CD4-positive, alpha-beta T cell treated with Interleukin-6 for 4 hours (primary cell): ENCODE measurements around the gene TUBE1.
"Not testable (repeated sequence)": the region's sequence is repeated elsewhere in the genome, so short reads cannot be mapped to it uniquely, and the experiment has no call there.

ENCODE experiments used
- DNase-seq: peaks from one replicate; pipeline ENCODE4 v3.0.0-alpha.2; 2020; ENCODE audit warnings: mixed read lengths

Gene TUBE1, protein sequence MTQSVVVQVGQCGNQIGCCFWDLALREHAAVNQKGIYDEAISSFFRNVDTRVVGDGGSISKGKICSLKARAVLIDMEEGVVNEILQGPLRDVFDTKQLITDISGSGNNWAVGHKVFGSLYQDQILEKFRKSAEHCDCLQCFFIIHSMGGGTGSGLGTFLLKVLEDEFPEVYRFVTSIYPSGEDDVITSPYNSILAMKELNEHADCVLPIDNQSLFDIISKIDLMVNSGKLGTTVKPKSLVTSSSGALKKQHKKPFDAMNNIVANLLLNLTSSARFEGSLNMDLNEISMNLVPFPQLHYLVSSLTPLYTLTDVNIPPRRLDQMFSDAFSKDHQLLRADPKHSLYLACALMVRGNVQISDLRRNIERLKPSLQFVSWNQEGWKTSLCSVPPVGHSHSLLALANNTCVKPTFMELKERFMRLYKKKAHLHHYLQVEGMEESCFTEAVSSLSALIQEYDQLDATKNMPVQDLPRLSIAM

DNA sequence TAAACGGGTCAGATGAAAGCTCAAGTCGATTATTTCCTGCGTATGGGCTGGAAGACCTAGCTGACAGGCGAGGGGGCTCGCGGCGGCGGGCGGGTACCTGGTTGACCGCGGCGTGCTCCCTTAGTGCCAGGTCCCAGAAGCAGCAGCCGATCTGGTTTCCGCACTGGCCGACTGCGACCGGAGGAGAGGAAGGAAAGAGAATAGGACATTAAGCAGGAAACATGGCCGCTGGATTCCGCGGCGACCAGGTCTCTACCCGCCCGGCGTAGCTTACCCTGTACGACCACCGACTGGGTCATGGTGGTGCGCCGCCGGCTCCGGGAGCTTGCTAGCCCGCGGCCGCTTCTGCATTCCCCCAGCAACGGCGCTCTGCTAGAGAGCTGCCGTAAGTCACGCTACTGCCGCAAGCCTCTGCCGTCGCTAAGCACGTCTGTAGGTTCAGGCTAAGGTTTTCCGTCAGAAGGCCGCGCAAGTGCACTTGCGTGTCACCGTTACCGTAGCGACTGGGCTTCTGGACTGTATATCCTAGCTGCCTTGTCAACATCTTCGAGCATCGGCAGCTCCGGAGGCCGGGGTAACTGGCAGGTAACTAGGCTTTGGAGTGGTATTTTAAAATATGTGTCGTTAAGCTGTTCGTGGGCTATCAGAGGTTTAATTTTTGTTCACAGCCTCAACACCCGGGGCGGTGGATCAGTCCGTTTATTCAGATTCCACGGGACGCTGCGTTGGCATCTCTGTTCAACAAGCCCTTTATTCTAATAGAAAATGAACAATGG is at the start of gene TUBE1, which contains the start of gene FAM229B:
Gene TUBE1, minus strand, starts transcription at position 347 of the 776 bp plus-strand sequence. Its CDS starts 48 bp downstream, at position 299.
Gene FAM229B, plus strand, starts transcription at position 456 of the 776 bp plus-strand sequence. CDS start 11,693 bp downstream, outside the sequence.
- peak; percentile 91 for DNase-seq

DNA sequence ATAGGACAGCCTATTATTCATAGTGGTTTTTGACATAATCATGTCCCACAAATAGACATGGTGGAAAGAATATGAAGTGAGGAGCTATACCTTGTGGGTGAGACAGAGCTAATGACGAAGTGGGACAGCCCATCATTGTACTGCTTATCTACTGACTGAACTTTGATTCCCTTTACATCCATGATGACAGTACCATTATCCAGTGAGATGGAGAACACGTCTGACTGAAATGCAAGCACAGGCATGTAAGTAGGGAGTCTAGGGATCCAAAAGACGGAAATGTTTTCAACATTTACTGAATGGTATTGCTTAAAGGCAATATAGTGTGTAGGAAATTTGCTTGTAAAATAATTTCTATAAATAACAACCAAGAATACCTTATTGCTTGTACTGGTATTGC is 43.6 kb upstream of the TUBE1 start:
- DNase-seq: no peak

DNA sequence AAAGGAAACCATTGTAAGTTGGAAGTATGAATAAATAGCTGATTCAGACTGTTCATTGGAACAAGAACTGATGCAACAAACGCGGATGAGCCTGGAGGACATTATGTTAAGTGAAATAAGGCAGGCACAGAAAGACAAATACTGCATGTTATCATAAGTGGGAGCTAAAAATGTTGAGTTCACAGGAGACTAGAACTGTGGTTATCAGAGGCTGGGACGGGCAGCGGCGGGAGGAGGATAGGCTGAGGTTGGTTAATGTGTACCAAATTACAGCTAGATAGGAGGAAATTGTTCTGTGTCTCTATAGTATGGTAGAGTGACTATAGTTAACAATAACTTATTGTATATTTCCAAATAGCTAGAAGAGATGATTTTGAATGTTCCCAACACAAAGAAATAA is 40.9 kb upstream of the TUBE1 start:
- no peak for DNase-seq

DNA sequence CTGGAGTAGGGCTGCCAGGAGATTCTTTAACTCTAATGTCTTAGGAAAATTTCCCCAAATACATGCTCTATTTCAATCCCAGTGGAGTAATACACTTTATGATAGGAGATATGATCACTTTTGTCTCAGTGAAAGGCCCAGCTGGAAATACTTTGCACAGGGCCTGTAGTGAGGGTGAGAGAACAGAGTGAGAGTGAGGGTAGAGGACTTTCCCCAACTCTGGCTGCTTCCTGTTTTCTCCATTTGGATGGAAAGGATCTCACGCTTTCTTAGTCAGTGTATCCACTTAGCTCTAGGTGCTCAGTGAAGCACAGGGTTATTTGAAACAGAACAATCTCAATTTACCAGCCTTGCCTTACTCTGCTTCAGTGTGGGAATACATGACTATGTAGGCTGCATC is 36.7 kb upstream of the TUBE1 start:
- DNase-seq: no peak

DNA sequence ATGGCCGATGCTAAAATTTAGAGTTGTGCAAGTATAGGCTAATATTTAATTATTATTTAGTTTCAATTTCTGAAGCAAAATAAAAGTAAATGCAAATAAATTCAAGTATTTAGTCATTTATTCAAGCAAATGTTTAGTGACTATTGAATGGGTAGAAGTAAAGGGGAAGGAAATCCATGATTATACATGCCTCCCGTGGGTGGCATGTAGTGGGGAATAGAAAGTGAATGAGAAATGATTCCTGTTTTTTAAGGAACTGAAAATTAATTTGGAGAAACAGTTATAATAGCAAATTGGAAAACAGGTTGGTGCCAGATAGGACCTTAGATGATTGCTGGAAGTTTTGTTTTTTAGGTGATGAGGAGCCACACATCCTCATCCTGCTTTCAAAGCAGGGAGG is 35.5 kb upstream of the TUBE1 start:
- DNase-seq: no peak

DNA sequence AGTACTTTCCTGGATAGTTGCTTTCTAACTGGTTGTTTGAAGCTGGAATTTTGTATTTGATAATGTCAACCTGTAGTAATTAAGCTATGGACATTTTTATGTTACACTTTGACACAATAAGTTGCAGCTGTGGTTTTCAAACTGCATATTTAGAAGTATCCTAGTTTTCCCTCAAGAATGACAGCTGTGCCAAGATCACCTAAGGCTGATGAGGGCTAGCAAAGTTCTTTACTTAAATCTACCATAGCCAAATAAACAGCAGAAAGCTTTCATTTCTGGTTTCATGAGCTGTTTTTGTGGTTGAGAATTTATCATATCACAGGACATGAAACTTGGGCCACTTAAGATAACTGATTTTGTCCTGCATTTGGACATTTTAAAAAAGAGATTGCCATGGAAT is 30.8 kb upstream of the TUBE1 start:
- DNase-seq: no peak

DNA sequence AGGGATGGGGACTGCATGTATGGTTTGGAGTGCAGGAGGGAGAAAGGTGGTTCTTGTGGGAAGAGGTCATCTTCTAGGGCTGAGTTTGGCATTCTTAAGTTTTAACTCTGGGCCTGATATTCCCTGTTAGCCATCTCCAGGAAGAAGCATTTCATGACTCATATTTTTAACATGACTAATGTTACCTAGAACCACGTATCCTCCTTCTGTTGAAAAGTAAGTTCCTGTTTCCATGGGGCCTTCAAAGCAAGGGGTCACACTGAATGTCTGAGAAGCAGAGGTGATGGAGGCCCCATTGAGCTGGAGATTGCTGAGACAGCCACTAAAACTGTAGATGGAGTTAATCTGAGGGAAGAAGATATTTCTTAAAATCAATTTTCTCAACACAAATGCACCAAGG is 30.3 kb upstream of the TUBE1 start:
- DNase-seq: no peak

DNA sequence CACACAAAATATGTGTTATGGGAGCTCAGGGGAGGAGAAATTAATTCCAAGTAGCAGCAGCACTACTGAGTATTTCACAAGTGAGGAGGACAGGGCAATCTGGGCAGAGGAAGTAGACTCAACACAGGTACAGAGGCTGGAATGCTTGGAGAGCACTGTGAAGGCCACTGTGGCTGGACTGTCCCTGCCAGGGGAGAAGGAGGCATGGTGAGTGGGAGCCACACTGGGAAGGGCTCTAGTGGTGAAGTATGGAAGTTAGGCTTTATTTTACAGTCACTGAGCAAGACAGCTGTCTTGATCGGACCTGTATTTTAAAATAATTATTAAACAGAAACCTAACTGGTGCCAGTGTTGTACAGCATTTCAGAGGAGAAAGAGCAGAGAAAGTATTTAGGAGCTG is 28.9 kb upstream of the TUBE1 start:
- DNase-seq: no peak

DNA sequence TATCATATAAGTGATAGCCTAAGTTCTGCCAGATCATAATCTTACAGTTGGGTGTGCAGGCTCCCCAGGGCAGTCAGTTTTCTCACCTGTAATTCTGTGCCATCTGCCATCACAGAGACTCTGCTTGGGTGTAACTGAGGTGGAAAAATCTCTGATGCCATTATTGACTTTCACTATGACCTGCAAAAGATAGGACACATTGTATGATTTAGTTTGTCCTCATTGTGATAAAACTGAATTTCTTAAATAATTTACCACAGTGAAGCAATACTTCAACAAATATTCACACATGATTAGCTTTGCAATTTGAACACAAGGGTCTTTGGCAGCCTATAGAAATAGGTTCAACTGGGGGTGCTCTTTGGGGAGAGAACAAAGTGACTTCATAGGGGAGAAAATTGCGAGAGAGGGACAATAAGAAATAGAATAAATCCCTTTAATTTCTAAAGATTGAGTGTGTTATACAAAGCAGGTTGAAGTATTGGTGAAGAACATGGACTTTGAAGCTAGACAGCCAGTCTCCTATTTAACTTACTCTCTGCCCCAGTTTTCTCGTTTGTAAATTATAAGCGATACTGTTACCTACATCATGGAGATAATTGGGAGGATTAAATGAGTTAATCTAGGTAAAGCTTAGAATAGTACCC is 27.4 kb upstream of the TUBE1 start:
- no peak for DNase-seq

DNA sequence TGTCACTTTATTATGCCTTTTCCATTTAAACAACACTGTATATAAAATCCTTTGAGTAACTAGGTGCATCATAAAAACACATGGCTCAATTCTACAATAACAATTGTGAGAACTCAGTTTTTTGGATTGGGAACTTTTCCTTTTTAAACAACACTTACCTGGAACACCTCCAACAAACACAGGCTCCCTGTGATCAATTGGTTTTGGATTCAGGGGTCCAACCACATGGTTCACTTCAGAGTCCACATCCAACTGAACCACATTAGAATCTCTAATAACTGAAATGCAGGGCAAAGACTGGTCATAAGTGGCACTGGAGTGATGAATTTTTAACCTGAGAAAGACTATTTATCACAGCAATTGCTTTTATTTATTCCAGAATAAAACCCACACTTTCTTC is 26.6 kb upstream of the TUBE1 start:
- no peak for DNase-seq

DNA sequence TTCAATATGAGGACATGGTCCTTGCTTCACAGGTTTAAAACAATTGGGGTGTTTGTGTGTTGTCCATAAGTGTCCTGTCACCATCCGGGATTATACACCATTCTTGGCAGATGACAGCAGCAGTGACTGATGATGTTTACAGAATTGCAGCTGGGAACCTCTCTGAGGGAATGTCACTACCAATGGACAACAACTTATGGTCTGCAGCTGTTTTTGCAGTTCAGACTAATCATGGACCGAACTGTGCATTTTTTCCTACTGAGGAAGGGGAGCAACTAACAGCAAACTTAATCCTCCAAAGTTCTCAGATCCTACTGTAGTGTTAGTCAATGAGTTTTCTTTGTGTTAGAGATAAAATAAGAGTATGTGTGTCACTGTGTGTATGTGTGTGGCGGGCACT is 26.1 kb upstream of the TUBE1 start:
- no peak for DNase-seq

DNA sequence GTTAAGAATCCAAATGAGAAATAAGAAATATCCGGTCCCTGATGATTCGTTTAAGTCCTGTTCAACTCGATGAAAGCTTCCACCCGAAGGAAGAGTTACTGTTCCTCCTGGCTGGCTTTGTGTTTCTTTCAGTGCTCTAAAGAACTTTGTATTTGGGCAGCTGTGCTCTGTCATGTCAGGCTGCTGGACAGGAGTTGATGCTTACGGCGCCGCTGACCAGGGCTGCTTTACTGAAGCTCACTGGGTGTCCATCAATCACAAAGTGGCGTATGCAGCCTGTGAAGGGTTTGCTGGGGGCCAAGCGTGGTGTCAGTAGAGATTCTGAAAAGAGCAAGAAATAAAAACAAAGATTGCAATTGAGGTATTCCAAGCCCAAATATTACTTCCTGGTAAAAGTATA is 22.0 kb upstream of the TUBE1 start:
- no peak for DNase-seq

DNA sequence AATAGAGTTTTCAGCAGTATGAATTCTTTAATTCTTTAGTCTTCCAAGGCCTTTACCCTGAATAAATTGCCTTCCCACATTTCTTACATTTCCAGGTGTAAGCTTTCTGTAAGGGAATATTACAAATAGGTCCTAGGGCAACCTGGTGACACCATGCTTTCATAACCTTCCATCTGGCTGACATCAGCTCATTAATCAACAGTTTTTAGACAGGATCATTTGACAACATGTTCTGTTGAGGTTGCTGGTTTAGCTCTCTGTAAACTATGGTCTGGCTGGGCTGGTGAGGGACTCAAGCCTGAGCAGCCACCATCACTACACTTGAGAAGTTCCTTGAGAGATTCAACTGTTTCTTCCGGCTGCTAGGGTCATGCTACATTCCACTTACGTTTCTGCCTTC is 19.3 kb upstream of the TUBE1 start:
- no peak for DNase-seq

DNA sequence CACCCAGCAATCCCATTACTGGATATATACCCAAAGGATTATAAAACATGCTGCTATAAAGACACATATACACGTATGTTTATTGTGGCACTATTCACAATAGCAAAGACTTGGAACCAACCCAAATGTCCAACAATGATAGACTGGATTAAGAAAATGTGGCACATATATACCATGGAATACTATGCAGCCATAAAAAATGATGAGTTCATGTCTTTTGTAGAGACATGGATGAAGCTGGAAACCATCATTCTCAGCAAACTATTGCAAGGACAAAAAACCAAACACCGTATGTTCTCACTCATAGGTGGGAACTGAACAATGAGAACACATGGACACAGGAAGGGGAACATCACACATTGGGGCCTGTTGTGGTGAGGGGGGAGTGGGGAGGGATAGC is 18.7 kb upstream of the TUBE1 start:
- not testable (repeated sequence) for DNase-seq

DNA sequence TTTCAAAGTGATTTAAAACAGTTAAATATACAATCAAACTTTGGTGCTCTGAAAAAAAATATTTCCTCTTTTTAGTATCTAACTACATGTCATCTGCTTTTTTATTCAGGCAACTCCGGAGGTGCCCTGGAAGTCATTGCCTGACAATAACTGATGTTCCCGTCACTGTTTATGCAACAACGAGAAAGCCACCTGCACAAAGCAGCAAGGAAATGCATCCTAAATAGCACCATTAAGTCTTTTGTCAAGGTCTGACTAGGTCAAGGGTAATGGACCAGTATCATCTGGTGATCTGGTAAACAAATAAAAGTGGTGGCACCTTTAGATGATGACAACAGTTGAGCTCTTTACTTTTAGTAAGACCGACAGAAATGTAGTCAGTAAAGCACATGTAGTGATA is 13.3 kb upstream of the TUBE1 start:
- no peak for DNase-seq

DNA sequence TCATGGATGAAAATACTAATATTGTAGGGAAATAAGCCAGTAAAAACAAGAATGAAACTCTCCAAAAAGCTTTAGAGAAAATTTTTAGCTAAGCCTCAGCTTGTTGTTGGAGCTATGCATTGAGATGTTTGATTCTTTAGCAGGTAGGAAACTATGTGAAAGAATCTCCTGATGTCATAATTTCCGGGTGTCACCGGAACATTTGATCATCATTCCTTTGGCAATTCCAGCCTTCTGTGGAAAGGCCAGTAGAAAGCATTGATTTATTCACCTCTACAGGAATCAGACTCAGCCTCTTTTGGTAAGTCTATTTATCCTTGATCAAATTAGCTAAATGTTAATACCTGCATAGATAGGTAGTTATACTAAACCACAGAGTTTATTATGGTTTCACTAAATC is 9.6 kb upstream of the TUBE1 start:
- DNase-seq: no peak

DNA sequence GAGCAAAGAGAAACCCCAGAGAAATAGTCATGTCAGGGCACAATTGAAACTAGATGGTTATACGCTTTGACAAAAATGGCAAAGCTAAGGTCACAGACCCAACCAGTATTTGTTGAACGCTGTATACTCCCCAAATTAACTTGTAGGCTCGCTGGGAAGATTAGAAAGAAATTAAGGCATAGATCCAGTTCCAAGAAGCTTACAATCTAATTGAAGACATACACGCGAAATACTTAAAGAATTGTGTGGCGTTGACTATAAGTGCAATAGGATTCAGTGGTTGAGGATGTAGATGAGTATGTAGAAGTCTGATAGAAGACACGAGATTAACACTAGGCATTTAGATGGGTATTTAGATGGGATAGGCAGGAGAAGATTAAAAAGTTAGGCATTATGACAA is 634 bp upstream of the TUBE1 start:
- no peak for DNase-seq

DNA sequence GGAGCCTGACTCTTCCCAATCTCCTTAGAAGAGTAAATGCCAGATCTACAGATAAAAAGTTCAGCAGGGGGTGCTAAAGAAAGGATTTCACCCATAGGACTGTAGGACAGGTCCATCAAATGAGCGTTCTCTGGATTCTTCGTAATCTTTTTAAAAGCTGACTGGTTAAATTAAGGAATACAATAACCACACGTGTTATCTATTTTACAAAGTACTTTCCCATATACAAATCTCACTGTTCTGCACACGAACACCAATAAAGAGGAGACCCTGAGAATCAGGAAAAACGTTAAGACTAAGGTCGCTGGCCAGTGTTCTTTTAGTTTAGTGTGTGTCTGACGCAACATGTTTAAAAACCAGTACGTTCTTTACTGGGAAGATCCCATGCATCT is 542 bp downstream of the TUBE1 start:
- DNase-seq: no peak

DNA sequence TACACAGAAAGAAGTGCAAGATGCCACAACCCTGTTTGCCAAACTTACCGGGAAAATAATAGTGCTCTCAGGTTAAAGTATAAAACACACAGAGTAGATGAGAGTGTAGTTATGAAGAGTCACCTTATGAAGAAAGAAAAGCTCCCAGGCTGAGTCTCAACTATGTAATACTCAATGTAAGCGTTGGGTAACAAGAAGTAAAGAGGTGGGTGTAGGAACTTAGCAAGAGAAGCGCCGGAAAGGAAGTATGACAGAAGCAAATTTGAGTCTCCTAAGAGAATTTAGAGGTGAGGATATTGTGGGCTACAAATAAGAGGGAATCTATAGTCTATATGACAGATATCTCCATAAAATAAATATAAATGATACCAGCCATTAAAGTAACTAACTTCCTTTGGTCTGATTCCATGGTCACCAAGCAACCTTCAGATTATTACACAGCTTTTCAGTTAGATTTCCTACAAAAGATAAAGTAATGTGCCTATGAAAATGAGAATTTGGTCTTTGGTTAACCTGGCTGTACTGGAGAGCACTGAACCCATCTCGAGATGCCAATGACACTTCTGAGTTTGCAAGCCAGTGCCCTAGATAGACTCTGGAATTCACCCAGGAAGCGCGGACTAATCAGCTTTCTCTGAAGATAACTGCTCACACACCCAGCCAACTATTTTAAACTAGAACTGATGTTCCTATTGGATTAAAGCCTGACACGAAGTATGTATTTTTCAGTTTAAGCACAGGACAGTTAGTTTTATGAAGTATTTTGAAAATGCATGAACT is 1.8 kb downstream of the TUBE1 start:
- no peak for DNase-seq

DNA sequence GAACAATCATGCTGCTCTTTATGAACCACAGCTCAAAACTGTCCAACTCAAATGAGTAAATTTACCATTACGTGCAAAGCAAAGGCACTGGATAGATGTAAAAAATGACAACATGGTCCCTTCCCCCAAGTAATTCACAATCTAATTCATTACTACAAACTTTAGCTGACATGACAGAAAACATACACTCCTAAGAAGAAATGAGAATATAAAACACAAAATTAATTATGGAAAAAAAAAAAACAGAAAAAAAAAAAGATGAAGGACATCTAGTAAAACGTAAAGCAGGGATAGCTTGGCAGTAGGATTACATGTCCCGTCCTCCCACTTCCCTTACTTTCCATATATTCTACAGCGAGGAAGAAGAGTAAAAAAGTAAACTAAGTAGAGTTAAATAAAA is 5.7 kb downstream of the TUBE1 start:
- DNase-seq: no peak

DNA sequence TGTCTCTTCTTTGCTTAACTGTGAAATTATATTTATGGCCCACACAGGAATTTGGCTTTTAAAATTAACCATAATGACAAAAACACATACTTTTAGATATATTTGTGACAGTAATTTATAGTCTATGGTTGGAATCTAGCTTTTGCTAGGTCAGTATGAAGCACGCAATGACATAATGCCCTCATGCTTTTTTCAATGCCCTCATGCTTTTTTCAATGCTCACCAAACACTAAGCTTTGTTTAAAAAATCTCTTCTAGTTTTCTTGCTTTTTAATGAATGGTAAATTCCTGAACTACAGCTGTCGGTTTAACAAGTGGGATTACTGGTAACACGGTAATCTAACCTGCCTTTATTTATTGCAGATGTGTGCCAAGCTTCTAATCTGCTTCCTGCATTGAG is 20.7 kb downstream of the TUBE1 start:
- DNase-seq: no peak

DNA sequence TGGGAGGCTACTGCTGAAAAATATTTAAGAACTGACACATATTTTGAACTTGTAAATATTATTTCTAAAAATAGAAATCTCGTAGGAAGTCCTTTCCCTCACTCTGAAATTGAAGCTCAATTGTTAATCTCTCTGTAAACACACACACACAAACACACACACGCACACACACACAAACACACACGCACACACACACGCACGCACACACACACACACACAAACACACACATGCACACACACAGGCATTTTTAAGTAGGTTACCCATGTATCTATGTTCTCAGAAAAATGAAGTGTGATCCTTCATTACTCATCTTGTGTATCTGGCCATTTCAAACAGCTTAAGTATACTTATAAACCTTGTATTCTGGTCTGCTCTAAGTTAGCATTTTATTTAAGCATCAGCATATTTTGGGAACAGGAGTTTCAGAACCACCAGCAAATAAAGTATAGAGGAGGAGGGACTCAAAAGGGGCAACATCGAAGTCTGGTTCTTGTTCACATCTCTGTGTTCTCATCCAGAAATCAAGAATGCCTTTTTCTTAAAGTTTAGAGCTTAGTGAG is 21.8 kb downstream of the TUBE1 start:
- no peak for DNase-seq
